Adrenal gland (tissue), 5 donors: Measurements from ENCODE around the gene HLA-DRA.

Source experiments
- POLR2A ChIP-seq, 2 donors: fragments of 450-650 bp; IDR thresholded peaks; one replicate each; pipeline ENCODE4 v1.6.1; 2017; ENCODE audit warnings: antibody characterized with exemption in 2 of 2, mild to moderate bottlenecking in 2 of 2, moderate library complexity in 1 of 2
- TF ChIP-seq, protein P1 (sequence below), 6 experiments: fragments of 450-650 bp in 4 of 6; fragments of 200-600 bp in 2 of 6; sonication (generic) in 1 of 6; IDR thresholded peaks; 1 replicate in 5 of 6; 2 replicates in 1 of 6; pipeline versions ENCODE4 v1.5.1 to v1.8.0; 2016 to 2021; ENCODE audit warnings: antibody characterized with exemption in 6 of 6, mild to moderate bottlenecking in 2 of 6, moderate library complexity in 1 of 6
- donor health status: DM: no; HTN: no; CAD: no.

DNA sequence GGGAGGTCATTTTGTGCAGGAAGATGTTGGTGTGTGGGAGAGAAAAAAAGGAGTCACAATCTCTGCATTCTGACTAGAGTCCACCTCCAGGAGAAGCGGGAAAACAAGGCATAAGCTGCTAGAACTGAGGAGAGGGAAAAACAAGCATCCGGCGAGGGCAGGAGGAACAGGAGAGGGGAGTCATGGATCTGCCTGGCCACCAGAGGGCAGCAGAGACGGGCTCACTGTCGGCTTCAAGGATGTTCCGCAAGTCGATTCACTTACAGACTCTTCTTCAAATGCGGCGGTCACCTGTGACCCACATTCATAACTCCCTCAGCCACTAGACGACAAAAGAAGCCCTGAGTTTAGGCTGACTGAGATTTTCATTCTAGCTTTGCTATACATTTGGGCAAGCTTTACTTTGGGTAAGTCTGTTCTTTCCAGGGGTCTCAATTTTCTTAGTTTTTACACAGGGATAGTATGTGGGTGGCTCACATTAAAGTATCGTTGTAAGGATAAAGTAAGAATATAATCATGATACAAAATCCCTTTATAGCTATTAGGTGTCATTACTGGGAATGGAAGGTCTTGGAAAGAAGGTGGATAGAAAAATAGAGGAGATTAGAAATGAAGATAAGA is 26.1 kb upstream of the HLA-DRA start:
- TF ChIP-seq, protein P1, sequence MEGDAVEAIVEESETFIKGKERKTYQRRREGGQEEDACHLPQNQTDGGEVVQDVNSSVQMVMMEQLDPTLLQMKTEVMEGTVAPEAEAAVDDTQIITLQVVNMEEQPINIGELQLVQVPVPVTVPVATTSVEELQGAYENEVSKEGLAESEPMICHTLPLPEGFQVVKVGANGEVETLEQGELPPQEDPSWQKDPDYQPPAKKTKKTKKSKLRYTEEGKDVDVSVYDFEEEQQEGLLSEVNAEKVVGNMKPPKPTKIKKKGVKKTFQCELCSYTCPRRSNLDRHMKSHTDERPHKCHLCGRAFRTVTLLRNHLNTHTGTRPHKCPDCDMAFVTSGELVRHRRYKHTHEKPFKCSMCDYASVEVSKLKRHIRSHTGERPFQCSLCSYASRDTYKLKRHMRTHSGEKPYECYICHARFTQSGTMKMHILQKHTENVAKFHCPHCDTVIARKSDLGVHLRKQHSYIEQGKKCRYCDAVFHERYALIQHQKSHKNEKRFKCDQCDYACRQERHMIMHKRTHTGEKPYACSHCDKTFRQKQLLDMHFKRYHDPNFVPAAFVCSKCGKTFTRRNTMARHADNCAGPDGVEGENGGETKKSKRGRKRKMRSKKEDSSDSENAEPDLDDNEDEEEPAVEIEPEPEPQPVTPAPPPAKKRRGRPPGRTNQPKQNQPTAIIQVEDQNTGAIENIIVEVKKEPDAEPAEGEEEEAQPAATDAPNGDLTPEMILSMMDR (IDR thresholded peaks at IDR 0.05): peak; percentile 87 to 98 (median 90)
- TF ChIP-seq POLR2A (IDR thresholded peaks at IDR 0.05): no peak
